ENCODE results near the gene XAGE3.
"Not testable (repeated sequence)": the region's sequence is repeated elsewhere in the genome, so short reads cannot be mapped to it uniquely, and the experiment has no call there.

The XAGE3 gene

GRCh38 chrX:52870046-52870445, 2.2 kb upstream of the XAGE3 start:
- no peak for DNase-seq (ENCODE audit: low spot score)
- no peak for TF ChIP-seq CTCF (IDR thresholded peaks at IDR 0.05; ENCODE audit: extremely low read depth, missing control alignments)

- no peak for DNase-seq (ENCODE audit: low spot score)
- TF ChIP-seq CTCF (IDR thresholded peaks at IDR 0.05; ENCODE audit: extremely low read depth, missing control alignments): no peak
Observed at GRCh38 chrX:52865343-52865998, 2.4 kb downstream of the XAGE3 start.

- not testable (repeated sequence) for DNase-seq (ENCODE audit: low spot score)
Observed at GRCh38 chrX:52856991-52857525, 10.8 kb downstream of the XAGE3 start.

- no peak for DNase-seq (ENCODE audit: low spot score)
- no peak for TF ChIP-seq CTCF (IDR thresholded peaks at IDR 0.05; ENCODE audit: extremely low read depth, missing control alignments)
Observed at GRCh38 chrX:52852110-52852860, 15.6 kb downstream of the XAGE3 start.

GRCh38 chrX:52843619-52844018, 24.3 kb downstream of the XAGE3 start:
- not testable (repeated sequence) for DNase-seq (ENCODE audit: low spot score)

GRCh38 chrX:52839137-52839536, 28.7 kb downstream of the XAGE3 start:
- no peak for DNase-seq (ENCODE audit: low spot score)

GRCh38 chrX:52830551-52830950, 37.3 kb downstream of the XAGE3 start:
- DNase-seq (ENCODE audit: low spot score): no peak
- TF ChIP-seq CTCF (IDR thresholded peaks at IDR 0.05; ENCODE audit: extremely low read depth, missing control alignments): no peak

More at GRCh38 chrX:52839137-52839536, 28.7 kb downstream of the XAGE3 start:
- no peak for TF ChIP-seq CTCF (IDR thresholded peaks at IDR 0.05; ENCODE audit: extremely low read depth, missing control alignments)

GRCh38 chrX:52824608-52825007, 43.3 kb downstream of the XAGE3 start:
- TF ChIP-seq CTCF (IDR thresholded peaks at IDR 0.05; ENCODE audit: extremely low read depth, missing control alignments): no peak
- DNase-seq (ENCODE audit: low spot score): no peak
